Mesenchymal stem cell (in vitro differentiated cells and primary cell): ENCODE results near the gene MAMDC4.

Experiments used
- DNase-seq: peaks from one replicate; pipeline ENCODE4 v3.0.0-alpha.2; 2013
- H2AFZ ChIP-seq: one replicate; pipeline ENCODE4 v1.6.1; 2013; ENCODE audit warnings: low read depth, mild to moderate bottlenecking, control low read depth, inconsistent platforms, low read length, moderate library complexity
- H2AK5ac ChIP-seq: 2 replicates; pipeline ENCODE4 v1.6.1; 2013; ENCODE audit warnings: low read length, moderate library complexity, mild to moderate bottlenecking, inconsistent platforms; ENCODE audit not compliant: severe bottlenecking
- H2BK120ac ChIP-seq: one replicate; pipeline ENCODE4 v1.6.1; 2013; ENCODE audit warnings: low read depth, mild to moderate bottlenecking, inconsistent platforms, low read length, moderate library complexity
- H2BK12ac ChIP-seq, 2 experiments: one replicate each; pipeline ENCODE4 v1.6.1; 2013; ENCODE audit warnings: inconsistent platforms in 2 of 2, low read length in 2 of 2, mild to moderate bottlenecking in 2 of 2, moderate library complexity in 2 of 2, control low read depth in 1 of 2
- H2BK15ac ChIP-seq: one replicate; pipeline ENCODE4 v1.6.1; 2013; ENCODE audit warnings: mild to moderate bottlenecking, low read depth, inconsistent platforms; ENCODE audit not compliant: poor library complexity, severe bottlenecking
- H2BK5ac ChIP-seq: 2 replicates; pipeline ENCODE4 v1.6.1; 2013; ENCODE audit warnings: low read depth, mild to moderate bottlenecking, low read length, control low read depth, inconsistent platforms; ENCODE audit not compliant: poor library complexity, severe bottlenecking
- H3K14ac ChIP-seq, 2 experiments: one replicate each; pipeline ENCODE4 v1.6.1; 2013; ENCODE audit warnings: inconsistent platforms in 2 of 2, low read length in 2 of 2, control low read depth in 1 of 2, mild to moderate bottlenecking in 1 of 2, moderate library complexity in 1 of 2
- H3K18ac ChIP-seq, 2 experiments: one replicate each; pipeline ENCODE4 v1.6.1; 2013; ENCODE audit warnings: inconsistent platforms in 2 of 2, low read length in 2 of 2, control low read depth in 1 of 2, low read depth in 1 of 2, mild to moderate bottlenecking in 1 of 2
- H3K23ac ChIP-seq, 2 experiments: one replicate each; pipeline ENCODE4 v1.6.1; 2013; ENCODE audit warnings: inconsistent platforms in 2 of 2, low read length in 2 of 2, mild to moderate bottlenecking in 2 of 2, moderate library complexity in 2 of 2, control low read depth in 1 of 2
- H3K27ac ChIP-seq: 2 replicates; pipeline ENCODE4 v1.5.1; 2013; ENCODE audit warnings: mild to moderate bottlenecking, moderate library complexity, low read length, control low read depth, inconsistent platforms; ENCODE audit not compliant: poor library complexity, severe bottlenecking
- H3K27me3 ChIP-seq, 2 experiments: 2 replicates each; pipeline versions ENCODE4 v1.6.1 to v1.7.0; 2013; ENCODE audit warnings: low read length in 2 of 2, mild to moderate bottlenecking in 2 of 2, moderate library complexity in 2 of 2, control low read depth in 1 of 2, inconsistent platforms in 1 of 2; ENCODE audit not compliant: control insufficient read depth in 1 of 2, insufficient read depth in 1 of 2
- H3K36me3 ChIP-seq, 2 experiments: 2 replicates each; pipeline versions ENCODE4 v1.6.1 to v1.7.0; 2013; ENCODE audit warnings: low read length in 2 of 2, control low read depth in 1 of 2, inconsistent platforms in 1 of 2, low read depth in 1 of 2, mild to moderate bottlenecking in 1 of 2; ENCODE audit not compliant: insufficient read depth in 2 of 2, control insufficient read depth in 1 of 2
- H3K4ac ChIP-seq, 2 experiments: one replicate each; pipeline ENCODE4 v1.6.1; 2013; ENCODE audit warnings: inconsistent platforms in 2 of 2, low read length in 2 of 2, mild to moderate bottlenecking in 2 of 2, moderate library complexity in 2 of 2, control low read depth in 1 of 2, low read depth in 1 of 2
- H3K4me1 ChIP-seq: 2 replicates; pipeline ENCODE4 v1.6.1; 2013; ENCODE audit warnings: low read depth, low read length, control low read depth; ENCODE audit not compliant: control insufficient read depth, insufficient read depth
- H3K4me2 ChIP-seq: 2 replicates; pipeline ENCODE4 v1.6.1; 2013; ENCODE audit warnings: low read length, mild to moderate bottlenecking, inconsistent platforms; ENCODE audit not compliant: poor library complexity, severe bottlenecking
- H3K4me3 ChIP-seq, 2 experiments: 2 replicates each; pipeline versions ENCODE4 v1.5.1 to v1.7.0; 2013; ENCODE audit warnings: low read length in 2 of 2, mild to moderate bottlenecking in 2 of 2, control low read depth in 1 of 2, low read depth in 1 of 2; ENCODE audit not compliant: insufficient read depth in 1 of 2
- H3K79me1 ChIP-seq: replicated peaks from 2 replicates; pipeline ENCODE4 v1.6.1; 2013; ENCODE audit warnings: mild to moderate bottlenecking, control low read depth, low read length, inconsistent platforms; ENCODE audit not compliant: poor library complexity, severe bottlenecking
- H3K9ac ChIP-seq: 2 replicates; pipeline ENCODE4 v1.7.0; 2013; ENCODE audit warnings: mild to moderate bottlenecking, low read length, moderate library complexity
- H3K9me3 ChIP-seq: 2 replicates; pipeline ENCODE4 v1.7.0; 2013; ENCODE audit warnings: mild to moderate bottlenecking, low read length; ENCODE audit not compliant: control insufficient read depth
- H4K8ac ChIP-seq: one replicate; pipeline ENCODE4 v1.6.1; 2013; ENCODE audit warnings: inconsistent platforms, mild to moderate bottlenecking, low read length, moderate library complexity
- H4K91ac ChIP-seq: one replicate; pipeline ENCODE4 v1.6.1; 2013; ENCODE audit warnings: mild to moderate bottlenecking, low read length, inconsistent platforms
- WGBS: methylation state at CpG from one replicate; pipeline ENCODE4 v1.1.7; 2013; ENCODE audit warnings: mixed read lengths; 5-methylcytosine and 5-hydroxymethylcytosine counted together

Gene MAMDC4

DNA sequence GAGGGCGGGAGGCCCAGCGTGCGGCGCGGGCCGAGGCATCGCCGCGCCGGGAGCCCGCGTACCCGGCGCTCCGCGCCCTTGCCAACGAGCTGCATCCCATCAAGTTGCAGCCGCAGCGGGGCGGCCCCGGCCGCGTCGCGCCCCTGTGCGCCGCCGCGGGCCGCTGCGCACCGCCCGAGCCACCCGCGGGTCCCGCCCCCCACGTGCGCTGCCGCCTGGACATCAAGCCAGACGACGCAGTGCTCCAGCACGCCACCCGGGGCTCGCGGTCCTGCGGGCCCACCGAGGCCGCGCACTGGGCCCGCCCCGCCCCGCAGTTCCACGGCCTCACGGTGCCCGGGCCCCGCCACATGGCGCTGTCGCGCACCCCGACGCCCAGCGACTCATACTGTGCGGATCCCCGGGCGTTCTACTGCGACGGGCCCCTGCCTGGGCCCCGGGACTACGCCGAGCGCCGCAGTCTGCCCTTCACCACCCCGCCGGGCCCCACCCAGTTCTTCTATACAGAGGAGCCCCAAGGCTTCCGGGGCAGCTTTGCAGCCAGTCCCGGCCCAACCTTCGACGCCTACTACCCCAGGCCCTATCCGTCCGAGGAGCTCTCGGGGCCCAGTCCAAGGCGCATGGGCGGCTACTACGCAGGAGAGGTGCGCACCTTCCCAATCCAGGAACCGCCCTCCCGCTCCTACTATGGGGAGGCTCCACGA is 7.2 kb upstream of the MAMDC4 start:
- whole genome bisulfite sequencing, result 95% methylated on average over 64 of the region's 88 CpGs
- no peak overlapping the region for H3K18ac ChIP-seq
- H3K27ac ChIP-seq, result no peak overlapping the region

DNA sequence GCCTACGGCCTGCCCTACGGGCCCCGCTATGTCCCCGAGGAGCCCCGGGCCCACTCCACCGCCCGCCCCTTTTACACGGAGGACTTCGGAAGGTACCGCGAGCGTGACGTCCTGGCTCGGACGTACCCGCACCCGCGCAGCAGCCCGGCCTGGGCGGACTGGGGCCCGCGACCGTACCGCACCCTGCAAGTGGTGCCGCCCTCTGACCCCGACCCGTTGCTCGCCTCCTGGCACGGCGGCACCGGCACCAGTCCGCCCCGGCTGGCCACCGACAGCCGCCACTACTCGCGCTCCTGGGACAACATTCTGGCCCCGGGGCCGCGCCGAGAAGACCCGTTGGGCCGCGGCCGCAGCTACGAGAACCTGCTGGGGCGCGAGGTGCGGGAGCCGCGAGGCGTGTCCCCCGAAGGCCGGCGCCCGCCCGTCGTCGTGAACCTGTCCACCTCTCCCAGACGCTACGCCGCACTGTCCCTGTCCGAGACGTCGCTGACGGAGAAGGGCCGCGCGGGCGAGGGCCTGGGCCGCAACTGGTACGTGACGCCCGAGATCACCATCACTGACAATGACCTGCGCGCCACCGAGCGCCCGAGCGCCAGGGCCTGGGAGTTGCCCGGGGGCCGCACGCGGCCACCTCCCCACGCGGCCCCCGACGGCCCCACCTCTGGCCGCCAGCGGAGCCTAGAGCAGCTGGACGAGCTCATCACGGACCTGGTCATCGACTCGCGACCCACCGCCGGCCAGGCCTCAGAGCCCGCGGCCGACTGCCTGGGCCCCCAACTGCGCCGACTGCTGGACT is 6.5 kb upstream of the MAMDC4 start:
- no peak overlapping the region for H3K4me2 ChIP-seq
- no peak overlapping the region for H3K14ac ChIP-seq
- H2BK15ac ChIP-seq, result no peak overlapping the region
- no peak overlapping the region for H2AK5ac ChIP-seq
- no peak overlapping the region for H4K91ac ChIP-seq
- peaks cover 0 to 45% of the 10 kb centered on the region in 2 experiments for H3K36me3 ChIP-seq
- 90% methylated on average over 100 of the region's 102 CpGs for WGBS
- no peak overlapping the region for H2BK120ac ChIP-seq
- H3K9me3 ChIP-seq, result no peaks in the 10 kb centered on the region
- peaks cover 17% of the 10 kb centered on the region for H3K79me1 ChIP-seq
- H3K9ac ChIP-seq, result no peak overlapping the region
- H3K4me3 ChIP-seq, result no peak overlapping the region
- H3K27me3 ChIP-seq, result peaks cover 0 to 22% of the 10 kb centered on the region in 2 experiments
- H2AFZ ChIP-seq, result no peak overlapping the region
- no peak overlapping the region for H3K27ac ChIP-seq
- H3K18ac ChIP-seq, result no peak overlapping the region
- H4K8ac ChIP-seq, result peak overlapping the region; percentile 14
- DNase-seq, result no peak
- H2BK12ac ChIP-seq, result no peak overlapping the region
- H3K4ac ChIP-seq, result no peak overlapping the region
- peaks cover 52% of the 10 kb centered on the region for H3K4me1 ChIP-seq
- no peak overlapping the region for H2BK5ac ChIP-seq
- H3K23ac ChIP-seq, result no peak overlapping the region

More for the DNA sequence above, 7.2 kb upstream of the MAMDC4 start:
- Histone ChIP-seq H3K4me2 (no peak overlapping the region), H2AFZ (no peak overlapping the region), H3K23ac (no peak overlapping the region), H4K91ac (no peak overlapping the region), H3K9me3 (no peaks in the 10 kb centered on the region), H3K14ac (no peak overlapping the region), H2BK120ac (no peak overlapping the region), H3K4me1 (peaks cover 52% of the 10 kb centered on the region), H3K27me3 (peaks cover 0 to 22% of the 10 kb centered on the region in 2 experiments), H2BK15ac (no peak overlapping the region), H3K9ac (no peak overlapping the region), H3K36me3 (peaks cover 2 to 39% of the 10 kb centered on the region in 2 experiments), H2AK5ac (no peak overlapping the region), H2BK5ac (no peak overlapping the region), H3K79me1 (peaks cover 14% of the 10 kb centered on the region), H4K8ac (no peak overlapping the region), H3K4ac (no peak overlapping the region), H2BK12ac (no peak overlapping the region), H3K4me3 (no peak overlapping the region)
- DNase-seq, result no peak

DNA sequence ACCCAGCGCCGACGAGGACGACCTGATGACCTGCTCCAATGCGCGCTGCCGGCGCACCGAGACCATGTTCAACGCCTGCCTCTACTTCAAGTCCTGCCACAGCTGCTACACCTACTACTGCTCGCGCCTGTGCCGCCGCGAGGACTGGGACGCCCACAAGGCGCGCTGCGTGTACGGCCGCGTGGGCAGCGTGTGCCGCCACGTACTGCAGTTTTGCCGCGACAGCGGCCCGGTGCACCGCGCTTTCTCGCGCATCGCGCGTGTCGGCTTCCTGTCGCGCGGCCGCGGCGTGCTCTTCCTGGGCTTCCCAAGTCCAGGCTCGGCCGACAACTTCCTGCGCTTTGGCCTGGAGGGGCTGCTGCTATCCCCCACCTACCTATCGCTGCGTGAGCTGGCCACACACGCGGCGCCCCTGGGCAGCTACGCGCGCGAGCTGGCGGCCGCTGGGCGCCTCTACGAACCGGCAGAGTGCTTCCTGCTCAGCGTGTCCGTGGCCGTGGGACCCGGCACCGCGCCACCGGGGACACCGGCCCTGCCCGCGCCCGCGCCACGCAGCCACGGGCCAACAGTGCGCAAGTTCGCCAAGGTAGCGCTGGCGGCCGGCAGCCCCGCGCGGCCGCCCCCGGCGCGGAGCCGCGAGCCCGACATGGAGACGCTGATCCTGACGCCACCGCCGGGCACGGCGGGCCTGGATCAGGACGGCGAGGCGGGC is 5.6 kb upstream of the MAMDC4 start:
- Histone ChIP-seq H3K4me2 (no peak overlapping the region), H2BK15ac (no peak overlapping the region)
- WGBS, result 20% methylated on average over 77 of the region's 98 CpGs

More for the DNA sequence above, 5.6 kb upstream of the MAMDC4 start:
- no peak overlapping the region for H2AK5ac ChIP-seq
- peak overlapping the region; percentile 70 for H4K91ac ChIP-seq
- H3K9ac ChIP-seq, result no peak overlapping the region
- DNase-seq, result no peak
- no peak overlapping the region for H2BK5ac ChIP-seq
- H4K8ac ChIP-seq, result peak overlapping the region; percentile 78
- peak overlapping the region; percentile 79 to 96 for H3K18ac ChIP-seq
- peak overlapping the region in 1 of 2 experiments; percentile 86 for H3K23ac ChIP-seq
- H2BK12ac ChIP-seq, result peak overlapping the region in 1 of 2 experiments; percentile 52
- H3K14ac ChIP-seq, result peak overlapping the region in 1 of 2 experiments; percentile 77
- H3K27ac ChIP-seq, result no peak overlapping the region
- H3K9me3 ChIP-seq, result no peaks in the 10 kb centered on the region
- peaks cover 0 to 52% of the 10 kb centered on the region in 2 experiments for H3K36me3 ChIP-seq
- H2BK120ac ChIP-seq, result no peak overlapping the region
- peaks cover 0 to 22% of the 10 kb centered on the region in 2 experiments for H3K27me3 ChIP-seq
- H2AFZ ChIP-seq, result no peak overlapping the region
- H3K4me3 ChIP-seq, result peak overlapping the region in 1 of 2 experiments; percentile 35
- peak overlapping the region; percentile 60 to 76 for H3K4ac ChIP-seq
- H3K4me1 ChIP-seq, result peaks cover 52% of the 10 kb centered on the region
- peaks cover 24% of the 10 kb centered on the region for H3K79me1 ChIP-seq
